Muscle of back (tissue), 11 donors: ENCODE results near the gene PSMB10. TPM values are rescaled to one million over a fixed set of nuclear protein-coding genes. Genes with fewer than 3 reads are reported as not detected.

Experiments
- DNase-seq, 3 donors: peaks; one replicate each; pipeline versions ENCODE4 v3.0.0 to v3.0.0-alpha.2; 2013
- polyA plus RNA-seq, 10 donors: library from polyadenylated mRNA; unstranded; fragments of 120-200 nt; gene quantifications; one replicate each; pipeline ENCODE4 v1.2.1, GENCODE V29; 2013; ENCODE audit not compliant: insufficient read length in 10 of 10

PSMB10 gene
- polyA plus RNA-seq, 10 donors: 18.4 to 35.8 (median 26.8) TPM

DNA sequence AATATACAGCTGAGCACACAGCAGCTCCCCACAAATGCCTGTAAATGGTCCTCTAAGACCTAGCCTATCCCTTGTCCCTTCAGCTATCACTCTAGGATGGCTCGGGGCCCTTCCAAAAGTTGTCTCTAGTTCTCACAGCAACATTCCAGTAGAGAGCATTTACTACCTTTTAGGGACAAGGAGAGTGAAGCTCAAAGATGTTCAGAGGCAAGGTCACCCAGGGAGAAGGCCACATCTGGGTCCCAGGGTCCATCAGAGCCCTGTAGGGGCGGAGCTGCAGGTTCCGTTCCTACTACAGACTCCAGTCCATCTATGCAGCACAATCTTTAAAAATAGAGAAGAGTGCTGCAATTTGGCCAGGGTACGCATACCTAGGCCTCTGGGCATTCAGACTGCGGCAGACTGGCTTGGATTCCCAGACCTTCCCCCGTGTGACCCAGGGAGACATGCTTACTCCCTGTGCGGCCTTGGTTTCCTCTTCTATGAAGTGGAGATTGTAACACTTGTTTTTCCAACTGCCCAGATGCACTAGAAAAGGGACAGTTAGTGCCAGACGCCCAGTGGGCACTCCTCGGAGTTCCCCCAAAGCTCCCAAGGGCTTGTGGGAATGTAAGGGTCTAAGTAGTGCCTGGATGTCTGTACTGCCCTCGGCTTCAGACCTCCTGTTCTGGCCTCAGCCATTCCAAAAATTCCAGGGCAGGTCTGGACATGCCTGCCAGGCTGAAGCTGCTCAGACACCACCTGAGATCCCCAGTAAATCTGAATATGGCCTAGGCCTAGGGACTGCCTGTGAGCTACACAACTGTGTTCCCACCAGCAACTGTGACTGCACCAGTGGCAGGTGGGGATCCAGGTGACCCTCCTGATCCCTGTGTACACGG lies 29.3 kb upstream of the PSMB10 start:
- DNase-seq: no peak

DNA sequence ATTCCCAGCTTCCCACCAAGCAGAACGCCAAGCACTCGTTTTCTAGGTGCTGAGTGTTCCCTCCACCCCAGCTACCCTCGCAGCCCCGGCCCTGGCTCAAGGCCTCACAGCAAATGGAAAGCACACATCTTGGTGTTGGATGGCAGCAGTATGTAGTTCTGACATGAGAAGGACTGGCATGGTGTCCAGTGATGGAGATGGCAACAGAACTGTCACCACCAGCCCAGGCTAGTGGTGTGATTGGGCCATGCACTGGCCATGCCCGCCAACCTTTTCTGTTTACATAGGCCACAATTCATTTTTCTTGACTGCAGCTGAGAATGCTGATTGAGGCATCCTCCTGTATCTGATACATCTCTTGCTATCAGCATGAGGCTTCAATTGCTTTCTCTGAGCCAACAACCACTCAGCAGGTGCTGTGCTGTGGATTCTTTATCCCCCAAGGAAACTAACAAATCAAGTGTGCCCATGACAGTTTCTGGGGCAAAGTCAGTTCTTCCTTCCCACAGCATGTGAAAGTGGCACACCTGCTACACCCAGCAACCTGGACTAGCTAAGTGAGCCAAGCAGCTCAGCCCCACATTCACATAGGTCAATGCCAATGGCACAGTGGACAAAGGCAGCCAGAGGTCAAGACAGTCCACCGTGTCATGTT lies 28.0 kb upstream of the PSMB10 start:
- no peak for DNase-seq

DNA sequence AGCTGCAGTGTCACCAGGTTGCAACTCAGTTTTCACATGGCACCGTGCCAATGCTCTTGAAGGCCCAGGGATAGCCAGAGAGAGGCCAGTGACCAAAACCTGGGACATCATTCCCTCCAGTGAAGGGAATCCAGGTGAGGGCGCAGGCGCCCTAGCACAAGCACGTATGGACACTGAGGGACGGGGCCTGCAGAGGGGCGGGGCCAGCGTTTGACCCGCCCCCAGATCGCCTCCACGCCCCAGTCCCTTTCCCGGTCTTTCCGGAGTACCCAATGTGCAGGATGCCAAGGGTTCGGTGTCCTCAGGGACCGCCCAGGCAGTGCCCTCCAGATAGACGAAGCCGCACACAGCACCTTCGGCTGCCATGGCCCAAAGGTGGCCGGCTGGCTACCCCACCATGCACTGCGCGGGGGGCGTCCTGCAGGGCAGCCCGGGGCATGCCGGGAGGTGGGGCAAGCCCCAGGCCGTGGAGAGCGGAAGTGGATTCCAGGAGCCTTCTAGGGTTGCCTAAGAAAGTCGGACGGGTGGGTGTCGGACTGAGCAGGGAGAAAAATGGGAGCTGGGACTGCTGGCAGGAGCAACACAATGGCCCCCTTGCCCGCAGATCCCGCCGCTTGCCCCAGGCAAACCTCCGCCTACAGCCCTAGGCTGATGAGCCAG lies 27.1 kb upstream of the PSMB10 start:
- DNase-seq: peak in 1 of 3 donors; percentile 32

DNA sequence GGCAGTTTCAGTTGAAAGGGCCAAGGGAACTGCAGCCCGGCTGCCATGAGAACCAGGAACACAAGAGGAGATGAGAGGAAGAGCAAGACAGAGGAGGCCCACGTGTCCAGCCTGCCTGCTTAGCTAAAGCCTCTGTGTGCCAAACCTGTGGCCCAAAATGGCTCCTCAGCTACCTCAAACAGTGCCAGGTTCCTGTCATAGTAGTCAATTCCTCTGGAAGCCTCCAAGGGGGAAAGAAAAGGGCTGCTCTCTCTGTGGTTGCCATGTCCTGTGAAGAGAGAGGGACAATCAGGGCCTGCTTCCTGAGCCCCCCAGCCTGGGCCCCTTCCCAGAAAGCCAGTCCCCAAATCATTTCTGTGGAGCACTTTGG lies 26.6 kb upstream of the PSMB10 start:
- peak in 1 of 3 donors; percentile 29 for DNase-seq

DNA sequence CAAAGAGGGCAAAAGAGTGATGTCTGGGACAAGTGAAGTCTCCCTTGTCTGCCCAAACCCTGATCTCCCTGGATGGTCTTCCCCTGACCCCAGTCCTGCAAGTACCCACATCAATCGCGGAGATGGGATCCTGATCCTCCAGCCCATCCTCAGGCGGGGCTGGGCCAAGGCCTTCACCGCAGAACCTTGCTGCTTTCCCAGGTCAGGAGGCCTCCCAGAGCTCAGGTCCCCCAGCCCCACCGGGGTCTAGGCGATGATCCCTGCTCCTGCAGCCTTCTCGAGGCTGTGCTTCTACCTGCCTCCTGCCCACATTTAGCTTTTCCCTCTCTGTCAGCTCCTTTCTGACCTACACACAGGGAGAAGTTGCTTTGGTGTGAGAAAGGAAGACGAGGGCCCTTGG lies 25.5 kb upstream of the PSMB10 start:
- DNase-seq: no peak

DNA sequence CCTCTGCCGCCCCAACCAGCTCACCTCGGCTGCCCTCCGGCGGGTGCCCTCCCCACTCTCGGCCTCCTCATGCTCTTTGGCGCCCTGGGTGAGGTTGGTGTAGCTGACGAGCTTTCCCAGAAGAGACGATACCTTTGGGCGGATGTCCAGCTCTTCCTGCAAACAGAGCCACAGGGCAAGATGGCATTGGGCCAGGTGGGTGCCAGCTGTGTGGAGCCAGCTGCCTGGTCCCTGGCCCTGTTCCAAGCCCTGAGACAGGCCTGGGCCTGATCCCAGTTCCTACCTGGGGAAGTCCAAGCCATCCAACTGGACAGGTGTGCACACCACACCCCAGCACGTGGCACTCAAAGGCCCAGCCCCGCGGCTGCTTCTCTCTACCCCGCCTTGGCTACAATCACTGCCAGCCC lies 24.9 kb upstream of the PSMB10 start:
- peak in 1 of 3 donors; percentile 11 for DNase-seq

DNA sequence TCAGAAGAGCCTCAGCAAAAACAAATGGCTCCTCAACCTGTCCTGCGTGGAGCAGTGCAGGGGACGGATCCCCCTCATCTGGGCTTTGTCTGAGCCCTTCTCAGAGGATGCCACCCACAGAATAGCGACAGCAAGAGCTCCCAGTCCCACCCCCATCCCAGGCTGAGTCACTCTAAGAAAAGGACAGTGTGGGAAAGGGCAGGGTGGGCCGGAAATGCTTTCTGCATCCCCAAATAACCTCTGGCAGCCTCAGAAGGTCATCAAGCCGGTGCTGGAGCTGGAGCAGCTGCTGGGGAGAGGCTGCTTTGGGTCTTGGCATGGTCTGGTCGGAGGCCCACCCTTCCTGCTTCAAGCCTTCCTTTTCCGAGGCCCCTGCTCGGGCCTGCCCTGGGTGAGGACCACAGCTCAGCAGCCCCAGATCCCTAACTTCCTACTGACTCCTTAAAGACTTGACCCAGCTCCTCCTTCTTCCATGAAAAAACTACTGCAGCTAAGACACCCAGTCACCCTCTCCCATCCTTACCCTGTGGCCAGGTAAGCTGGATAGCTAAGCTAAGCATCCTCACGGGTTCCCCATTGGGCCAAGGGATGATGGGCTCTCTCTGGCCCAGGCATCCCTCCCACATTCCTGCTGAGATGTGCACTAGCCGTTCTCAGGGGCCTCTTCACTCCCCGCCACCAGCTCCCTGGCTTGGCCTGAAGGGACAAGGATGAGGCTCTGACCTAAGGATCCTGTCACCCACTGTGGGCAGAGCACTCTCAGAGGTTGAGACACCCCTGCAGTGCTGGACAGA lies 23.1 kb upstream of the PSMB10 start:
- DNase-seq: peak in 1 of 3 donors; percentile 45

DNA sequence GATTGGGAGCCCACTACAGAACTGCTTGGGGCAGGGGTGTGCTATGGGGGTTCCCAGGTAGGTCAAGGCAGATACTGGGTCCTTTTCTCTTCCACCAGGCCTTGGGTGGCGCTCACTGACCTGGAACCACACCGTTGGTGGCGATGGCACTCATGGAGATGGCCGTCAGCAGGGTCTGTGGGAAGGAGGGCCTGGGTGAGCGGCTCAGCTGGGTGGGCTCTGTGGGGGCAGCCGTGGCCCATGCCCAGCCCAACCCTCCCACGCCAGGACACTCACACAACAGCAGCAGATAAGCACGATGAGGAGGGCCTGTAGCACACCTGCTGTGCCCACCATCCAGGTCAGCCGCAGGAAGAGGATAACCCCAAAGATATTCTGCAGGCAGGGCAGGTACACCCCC lies 21.0 kb upstream of the PSMB10 start:
- DNase-seq: peak in 1 of 3 donors; percentile 2

DNA sequence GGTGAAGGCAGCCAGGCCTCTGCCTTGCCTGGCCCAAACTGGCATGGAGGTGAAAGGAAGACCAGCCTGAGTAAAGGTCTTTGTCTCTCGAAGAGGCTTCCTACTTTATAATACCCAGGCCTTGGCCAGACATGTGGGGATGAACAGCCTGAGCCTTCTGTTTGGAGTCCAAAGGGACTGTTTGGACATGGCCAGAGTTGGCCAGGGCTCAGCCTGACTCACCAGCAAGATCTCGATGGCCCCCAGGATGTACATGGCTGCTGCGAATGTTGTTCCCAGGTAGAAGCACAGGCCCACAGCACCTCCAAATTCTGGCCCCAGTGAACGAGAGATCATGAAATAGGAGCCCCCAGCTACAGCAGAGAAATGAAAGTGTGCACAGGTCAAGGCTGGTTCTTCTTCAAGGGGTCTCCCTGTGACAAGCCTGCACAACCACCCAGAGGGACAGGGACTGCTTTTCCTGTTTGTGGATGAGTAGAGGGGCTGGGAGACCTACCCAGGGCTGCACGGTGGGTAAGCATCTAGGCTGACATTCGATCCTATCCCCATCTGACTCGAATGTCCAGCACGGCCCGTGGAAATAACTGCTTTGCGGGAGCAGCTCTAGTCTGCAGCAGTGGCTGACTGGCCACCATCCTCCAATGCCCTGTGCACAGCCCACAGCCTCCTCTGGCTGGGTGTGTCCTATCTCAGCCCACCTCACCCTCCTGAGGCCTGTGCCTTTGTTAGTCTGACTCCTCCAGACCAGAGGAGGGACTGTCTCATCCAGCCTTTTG lies 18.0 kb upstream of the PSMB10 start:
- DNase-seq: no peak

DNA sequence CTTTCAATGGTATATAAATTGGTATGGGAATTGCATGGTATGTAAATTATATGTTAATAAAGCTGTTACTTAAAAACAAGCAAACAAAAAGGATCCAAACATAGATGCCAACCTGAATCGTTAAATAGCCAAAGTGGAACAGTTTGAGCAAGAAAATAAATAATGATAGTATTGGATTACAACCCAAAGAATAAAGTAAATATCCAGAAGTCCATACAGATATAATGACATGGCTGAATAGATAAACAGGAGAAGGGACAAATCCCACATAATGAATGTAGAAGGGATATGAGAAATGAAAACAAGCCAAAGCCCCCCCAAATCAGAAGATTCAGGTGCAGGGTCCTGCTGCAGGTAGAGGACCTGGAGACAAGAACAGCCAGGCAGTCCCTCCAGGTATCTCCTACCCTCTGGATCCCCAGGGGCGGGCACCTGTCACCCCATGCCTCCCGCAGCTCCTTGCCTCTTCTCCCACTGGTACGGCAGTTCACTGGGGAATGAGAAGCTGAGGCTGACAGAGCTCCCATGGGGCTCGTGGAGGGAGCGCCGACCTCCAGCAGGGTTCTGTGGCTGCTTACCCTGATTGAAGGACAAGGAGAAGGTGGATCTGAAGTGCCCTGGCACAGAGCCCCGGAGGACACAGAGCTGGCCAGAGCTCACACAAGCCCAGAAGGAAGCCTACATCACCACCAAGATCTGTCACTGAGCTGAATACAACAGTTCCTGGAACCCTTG lies 17.2 kb upstream of the PSMB10 start:
- DNase-seq: no peak

DNA sequence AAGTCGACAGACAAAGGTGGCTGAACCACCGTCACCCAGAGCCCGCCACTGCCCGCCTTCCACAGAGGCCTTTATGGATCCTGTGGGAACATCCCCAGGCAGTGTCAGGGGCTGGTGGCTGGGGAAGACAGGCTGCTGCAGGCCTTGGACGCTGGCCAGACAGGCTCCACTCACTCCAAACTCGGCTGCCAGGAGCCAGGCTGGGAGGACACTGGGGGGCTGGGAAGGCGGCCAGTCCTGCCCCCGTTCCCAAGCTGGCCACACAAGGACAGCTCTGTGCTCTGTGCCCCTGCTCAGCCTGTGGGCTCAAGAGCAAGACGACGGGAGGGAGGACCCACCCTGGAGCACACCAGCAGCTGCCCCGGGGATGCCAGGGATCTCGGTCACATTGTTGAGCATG lies 14.8 kb upstream of the PSMB10 start:
- DNase-seq: peak in 1 of 3 donors; percentile 46

DNA sequence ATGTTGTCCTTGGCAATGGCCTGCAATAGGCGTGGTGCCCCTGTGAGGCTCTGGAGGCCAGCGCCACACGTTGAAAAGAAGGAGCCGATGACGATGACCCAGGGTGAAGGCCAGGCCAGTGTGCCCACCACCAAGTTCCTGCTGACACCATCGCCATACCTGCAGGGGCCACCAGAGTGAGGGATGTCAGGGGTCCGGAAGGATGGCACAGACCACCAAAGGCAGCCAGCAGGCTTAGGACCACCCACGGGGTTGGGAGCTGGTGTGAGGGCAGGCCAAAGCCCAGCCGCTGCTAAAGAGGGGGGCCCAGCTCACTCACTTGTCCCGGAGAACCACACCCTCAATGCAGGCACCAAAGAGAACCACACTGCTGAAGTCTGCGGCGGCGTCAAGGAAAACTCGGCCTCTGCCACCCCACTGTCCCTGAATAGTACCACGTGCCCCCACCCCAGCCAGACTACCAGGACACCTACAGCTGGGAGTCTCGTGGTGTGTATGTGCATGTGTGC lies 13.7 kb upstream of the PSMB10 start:
- no peak for DNase-seq

DNA sequence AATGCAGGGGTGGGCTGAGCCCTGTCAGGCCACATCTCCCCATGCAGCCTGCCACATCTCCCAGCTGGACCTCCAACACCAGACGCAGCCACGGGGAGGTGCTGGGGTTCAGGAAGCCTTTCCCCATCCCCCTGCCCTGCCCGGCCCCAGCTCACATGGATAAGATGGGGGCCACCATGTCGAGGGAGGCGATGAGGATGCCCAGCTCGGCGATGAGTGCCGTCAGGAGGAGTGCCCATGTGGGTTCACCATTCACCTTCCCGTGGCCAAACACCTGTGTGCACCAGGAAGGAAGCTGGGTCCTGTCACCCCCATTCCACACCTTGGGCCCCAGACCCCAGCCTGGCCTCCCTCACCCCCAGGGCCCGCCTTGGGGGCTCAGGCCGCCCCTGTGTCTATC lies 13.0 kb upstream of the PSMB10 start:
- DNase-seq: no peak

DNA sequence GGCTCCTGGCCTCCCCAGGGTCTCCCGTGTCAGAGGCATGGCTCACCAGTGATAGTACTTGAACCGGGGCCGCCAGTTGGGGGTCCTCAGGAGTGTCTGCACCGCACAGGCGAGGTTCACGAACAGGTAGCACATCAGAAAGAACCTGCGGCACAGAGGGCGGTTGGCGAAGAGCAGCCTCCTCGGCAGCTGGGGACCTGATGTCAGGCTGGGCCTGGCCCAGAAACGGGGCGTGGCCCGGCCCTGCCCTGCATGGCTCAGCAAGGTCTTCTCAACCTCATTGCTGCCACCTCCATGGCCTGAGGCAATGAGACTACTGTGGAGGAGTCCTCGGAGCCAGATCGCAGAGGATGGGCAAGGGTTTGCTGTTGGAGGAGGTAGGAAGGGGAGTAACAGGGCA lies 11.4 kb upstream of the PSMB10 start:
- no peak for DNase-seq

DNA sequence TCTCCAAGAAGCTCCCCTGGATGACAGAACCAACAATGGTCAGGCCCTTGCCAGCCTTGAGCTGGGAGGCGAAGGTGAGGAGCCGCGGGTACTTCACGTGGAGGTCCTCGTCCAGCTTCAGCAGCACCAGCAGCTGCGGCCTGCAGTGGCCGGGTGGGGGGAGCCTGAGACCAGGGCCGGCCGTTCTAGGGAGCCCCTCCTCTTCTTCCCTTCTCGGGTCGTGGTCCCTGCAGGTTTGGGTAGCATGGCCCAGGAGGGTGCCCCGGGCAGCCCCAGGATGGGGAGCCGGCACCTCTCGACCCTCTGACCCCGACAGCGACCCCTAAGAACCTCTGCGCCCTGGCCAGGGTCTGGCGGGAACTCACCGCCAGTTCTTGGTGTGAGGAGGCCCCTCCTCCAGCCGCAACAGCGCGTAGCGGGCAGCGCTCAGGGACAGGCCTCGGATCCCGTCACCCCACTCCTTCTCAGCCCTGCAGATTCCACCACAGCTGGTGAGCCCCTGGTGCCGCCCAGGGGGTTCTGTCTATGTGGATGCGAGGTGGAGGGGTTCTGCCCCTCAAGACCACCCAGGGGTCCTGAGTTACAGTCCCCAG lies 10.4 kb upstream of the PSMB10 start:
- no peak for DNase-seq

DNA sequence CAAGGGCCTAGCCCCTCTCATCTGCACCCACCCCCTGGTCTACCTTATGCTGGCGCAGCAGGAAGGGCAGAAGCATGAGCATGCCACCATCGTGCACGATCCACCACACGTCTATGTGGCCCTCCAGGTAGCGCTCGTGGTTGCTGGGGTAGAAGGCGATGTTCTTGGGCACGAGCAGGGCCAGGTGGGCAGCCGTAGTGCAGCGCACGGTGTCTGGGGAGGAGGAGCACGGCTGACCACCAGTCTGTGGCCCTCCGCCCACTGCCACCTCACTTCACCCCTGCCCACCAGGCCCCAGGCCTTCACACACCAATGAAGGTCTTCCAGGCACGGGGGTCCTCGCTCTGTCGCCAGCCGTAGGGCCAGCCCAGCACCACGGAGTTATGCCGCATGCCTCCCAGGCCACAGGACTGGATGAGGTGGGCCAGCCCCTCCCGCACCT lies 9.5 kb upstream of the PSMB10 start:
- no peak for DNase-seq

DNA sequence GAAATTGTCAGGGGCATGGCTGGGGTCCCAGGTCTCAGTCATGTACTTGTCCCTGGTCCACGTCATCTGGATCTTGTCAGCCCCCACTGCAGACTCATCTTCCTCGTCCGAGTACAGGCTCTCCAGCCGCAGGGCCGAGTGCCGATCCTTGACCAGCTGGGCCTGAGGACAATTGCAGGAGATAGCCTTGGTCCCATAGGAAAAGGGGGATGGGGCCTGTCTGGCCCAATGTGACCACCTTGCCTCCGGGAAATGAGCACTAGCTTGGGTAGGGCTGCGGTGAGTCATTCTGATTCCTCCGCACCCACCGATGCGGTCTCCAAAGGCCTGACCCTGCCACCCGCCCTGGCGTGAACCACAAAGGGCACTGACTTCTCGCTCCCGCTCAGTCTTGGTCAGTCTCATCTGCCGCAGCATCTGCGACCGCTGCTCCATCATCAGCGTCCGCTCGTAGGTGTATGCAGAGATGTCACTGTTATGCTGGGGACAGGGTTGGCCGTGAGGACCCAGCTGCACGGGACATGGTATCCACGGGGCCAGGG lies 8.8 kb upstream of the PSMB10 start:
- no peak for DNase-seq

DNA sequence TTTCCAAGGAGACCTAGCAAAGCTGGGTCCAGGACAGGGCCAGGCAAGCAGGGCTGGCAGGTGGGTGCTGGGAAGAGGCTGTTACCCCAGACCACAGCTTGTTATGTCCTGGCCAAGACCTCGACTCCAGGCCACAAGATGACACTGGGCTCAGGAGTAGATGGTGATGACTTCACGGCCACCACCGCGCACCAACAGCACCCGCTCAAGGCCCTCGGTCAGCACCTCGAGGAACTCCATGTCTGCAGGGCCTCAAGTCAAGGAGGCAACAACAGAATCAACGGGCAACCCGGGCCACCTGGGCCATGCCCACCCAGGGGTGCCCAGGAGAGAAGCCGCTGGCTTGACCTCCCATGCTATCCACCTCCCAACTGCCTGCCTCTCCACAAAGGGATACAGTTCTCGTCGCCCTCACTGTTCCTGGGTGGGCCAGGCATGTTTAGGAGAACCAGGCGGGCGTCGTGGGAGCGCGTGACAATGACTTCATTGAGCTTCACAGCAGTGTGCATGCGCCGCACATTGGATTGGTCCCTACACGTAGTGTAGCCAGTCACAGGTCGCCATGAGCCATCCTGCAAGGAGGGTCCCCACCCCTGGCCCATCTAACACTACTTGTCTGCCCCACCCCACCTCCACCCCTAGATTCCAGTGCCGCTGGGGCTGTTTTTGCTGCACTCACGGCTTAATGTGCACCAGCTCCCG lies 8.2 kb upstream of the PSMB10 start:
- DNase-seq: no peak
